HG03378 (cell line): Measurements from ENCODE around the gene SRRM1.

Experiments used
- ATAC-seq: cut with Tn5 transposase; IDR thresholded peaks from one replicate; pipeline ENCODE4 v1.9.1; 2021; ENCODE audit warnings: mild to moderate bottlenecking, moderate library complexity; ENCODE audit not compliant: unreplicated experiment

The SRRM1 gene, protein sequence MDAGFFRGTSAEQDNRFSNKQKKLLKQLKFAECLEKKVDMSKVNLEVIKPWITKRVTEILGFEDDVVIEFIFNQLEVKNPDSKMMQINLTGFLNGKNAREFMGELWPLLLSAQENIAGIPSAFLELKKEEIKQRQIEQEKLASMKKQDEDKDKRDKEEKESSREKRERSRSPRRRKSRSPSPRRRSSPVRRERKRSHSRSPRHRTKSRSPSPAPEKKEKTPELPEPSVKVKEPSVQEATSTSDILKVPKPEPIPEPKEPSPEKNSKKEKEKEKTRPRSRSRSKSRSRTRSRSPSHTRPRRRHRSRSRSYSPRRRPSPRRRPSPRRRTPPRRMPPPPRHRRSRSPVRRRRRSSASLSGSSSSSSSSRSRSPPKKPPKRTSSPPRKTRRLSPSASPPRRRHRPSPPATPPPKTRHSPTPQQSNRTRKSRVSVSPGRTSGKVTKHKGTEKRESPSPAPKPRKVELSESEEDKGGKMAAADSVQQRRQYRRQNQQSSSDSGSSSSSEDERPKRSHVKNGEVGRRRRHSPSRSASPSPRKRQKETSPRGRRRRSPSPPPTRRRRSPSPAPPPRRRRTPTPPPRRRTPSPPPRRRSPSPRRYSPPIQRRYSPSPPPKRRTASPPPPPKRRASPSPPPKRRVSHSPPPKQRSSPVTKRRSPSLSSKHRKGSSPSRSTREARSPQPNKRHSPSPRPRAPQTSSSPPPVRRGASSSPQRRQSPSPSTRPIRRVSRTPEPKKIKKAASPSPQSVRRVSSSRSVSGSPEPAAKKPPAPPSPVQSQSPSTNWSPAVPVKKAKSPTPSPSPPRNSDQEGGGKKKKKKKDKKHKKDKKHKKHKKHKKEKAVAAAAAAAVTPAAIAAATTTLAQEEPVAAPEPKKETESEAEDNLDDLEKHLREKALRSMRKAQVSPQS

GRCh38 chr1:24642481-24643362 is at the start of gene SRRM1:
Gene SRRM1, plus strand, starts transcription at chr1:24643302. Its CDS starts 25 bp downstream, at chr1:24643327.
- peak; percentile 76 for ATAC-seq

GRCh38 chr1:24594328-24594598 is 48.8 kb upstream of the SRRM1 start:
- ATAC-seq = no peak

DNA sequence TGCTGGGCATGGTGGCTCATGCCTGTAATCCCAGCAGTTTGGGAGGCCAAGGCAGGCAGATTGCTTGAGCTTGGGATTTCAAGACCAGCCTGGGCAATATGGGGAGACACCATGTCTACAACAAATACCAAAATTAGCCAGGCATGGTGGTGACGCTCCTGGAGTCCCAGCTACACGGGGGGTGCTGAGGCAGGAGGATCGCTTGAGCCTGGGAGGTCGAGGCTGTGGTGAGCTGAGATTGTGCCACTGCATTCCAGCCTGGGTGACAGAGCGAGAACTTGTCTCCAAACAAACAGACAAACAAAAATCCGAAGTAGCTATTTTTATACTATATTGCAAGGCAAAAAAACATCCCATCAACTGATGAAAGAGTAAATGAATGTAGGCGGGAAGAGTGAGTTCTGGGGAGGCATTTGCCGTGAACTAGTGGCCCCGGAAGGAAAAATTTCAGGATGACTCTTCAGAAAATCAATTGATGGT is 46.7 kb upstream of the SRRM1 start:
- no peak for ATAC-seq

- ATAC-seq = no peak
These were observed 43.8 kb upstream of the SRRM1 start for GRCh38 chr1:24599265-24599664.

- no peak for ATAC-seq
These were observed 42.6 kb upstream of the SRRM1 start for GRCh38 chr1:24600551-24600950.

DNA sequence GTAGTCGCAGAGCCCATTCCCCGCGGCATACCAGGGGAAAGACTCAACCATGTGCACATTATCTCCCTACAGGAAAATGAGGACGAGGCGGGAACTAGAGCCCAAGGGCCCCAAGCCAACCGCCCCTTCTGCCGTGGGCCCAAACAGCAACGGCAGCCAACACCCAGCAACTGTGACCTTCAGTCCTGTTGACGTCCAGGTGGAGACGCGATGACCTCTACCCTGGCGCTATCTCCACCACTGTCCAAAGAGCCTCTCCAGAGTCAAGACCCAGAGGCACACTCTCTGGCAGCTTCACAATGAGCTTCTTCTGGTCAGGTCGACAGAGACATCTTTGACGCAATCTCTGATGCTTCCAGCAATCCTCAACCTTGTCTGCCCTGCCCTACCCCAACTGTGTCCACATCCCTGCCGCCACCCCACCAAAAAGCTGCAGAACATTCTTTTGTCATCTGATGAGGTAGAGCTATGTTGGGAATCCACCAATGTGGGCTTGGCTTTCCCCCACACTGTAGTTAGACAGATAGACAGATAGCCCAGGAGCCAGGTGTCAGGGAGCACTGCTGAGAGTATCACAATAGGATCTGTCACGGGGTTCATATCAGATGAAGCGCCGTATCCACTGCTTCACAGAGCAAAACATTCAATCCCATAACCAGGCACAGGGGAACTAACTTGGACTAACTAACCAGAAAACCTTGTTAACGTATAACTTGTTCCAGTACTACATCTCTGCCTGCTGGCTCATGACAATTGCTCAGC is 37.4 kb upstream of the SRRM1 start:
- no peak for ATAC-seq

GRCh38 chr1:24606296-24606605 is 36.9 kb upstream of the SRRM1 start:
- ATAC-seq = no peak

- ATAC-seq = no peak
These were observed 36.5 kb upstream of the SRRM1 start for GRCh38 chr1:24606621-24607020.

DNA sequence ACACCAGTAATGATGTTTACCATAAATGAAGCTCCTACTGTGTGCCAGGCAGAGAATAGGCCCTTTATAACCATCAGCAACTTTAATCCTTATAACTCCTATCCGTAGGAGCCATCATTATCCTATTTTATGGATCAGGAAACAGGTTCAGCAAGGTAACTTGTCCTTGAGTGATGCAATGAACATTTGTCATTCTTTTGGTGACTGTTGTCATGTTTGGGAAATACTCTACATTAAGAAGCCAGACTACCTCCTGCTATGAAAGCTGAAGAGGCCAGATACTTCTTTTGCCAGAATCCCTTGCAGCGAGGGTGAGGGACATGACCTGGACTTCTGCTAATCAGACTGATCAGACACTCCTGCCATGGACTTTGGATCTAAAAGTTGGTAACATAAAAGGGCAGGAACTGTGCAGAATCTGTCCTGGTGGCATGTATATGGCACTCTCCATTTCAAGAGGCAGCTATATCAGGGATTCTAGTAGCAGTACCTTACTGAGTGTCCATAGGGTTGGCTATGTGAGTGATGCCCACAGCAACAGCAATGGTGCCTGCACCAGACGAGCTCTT is 33.1 kb upstream of the SRRM1 start:
- no peak for ATAC-seq

DNA sequence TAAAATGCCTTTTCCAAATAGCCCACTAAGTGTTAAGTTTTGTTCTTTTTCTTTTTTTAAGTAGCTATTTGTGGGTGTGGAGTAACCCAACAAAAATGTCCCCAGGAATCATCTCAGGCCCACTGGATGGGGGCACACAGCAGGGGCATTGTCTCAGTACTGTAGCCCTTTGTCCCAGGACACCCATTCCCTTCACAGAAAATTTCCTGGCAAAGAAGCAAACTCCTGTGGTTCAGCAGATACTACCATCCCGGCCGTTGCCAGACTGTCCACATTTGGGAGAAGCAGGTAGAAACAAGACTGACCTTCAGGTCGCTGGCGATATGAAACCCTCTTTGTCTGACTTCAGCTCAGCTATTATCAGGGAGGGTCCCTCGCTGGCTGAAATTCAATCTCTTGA is 23.7 kb upstream of the SRRM1 start:
- ATAC-seq = no peak

DNA sequence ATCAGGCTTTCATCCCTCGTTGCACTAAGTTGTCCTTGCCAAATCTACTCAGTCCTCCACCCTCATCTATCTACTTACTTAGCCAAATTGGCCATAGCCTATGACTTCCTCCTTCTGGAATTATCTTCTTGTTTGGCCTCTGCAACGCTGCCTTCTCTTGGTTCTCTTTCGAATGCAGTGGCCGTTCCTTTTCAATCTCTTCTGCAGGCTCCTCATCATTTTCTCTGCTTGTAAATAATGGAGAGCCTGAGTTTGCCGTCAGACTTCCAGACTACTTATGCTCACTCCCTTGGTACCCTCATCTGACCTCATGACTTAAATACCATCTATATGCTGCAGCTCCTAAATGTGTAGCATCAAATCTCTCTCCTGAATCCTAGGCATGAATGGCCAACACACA is 22.4 kb upstream of the SRRM1 start:
- no peak for ATAC-seq

- ATAC-seq = no peak
These were observed 22.0 kb upstream of the SRRM1 start for GRCh38 chr1:24621121-24621520.

GRCh38 chr1:24622218-24622617 is 20.9 kb upstream of the SRRM1 start:
- no peak for ATAC-seq

DNA sequence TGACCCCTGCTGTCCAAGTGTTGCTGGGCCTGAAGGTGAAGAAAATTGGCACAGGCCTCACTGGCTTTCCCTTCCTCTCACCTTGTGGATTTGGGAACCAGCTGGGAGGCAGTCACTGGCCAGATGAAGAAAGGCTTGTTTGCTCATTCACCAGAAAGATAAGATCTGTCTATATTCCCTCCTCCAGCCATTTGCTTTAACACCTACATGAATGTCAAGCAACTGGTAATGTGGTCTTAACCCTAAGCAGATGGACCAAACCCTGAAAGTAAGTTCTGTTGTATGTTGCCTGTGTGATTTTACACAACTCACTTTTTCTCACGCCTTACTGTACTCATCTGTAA is 10.3 kb upstream of the SRRM1 start:
- no peak for ATAC-seq

DNA sequence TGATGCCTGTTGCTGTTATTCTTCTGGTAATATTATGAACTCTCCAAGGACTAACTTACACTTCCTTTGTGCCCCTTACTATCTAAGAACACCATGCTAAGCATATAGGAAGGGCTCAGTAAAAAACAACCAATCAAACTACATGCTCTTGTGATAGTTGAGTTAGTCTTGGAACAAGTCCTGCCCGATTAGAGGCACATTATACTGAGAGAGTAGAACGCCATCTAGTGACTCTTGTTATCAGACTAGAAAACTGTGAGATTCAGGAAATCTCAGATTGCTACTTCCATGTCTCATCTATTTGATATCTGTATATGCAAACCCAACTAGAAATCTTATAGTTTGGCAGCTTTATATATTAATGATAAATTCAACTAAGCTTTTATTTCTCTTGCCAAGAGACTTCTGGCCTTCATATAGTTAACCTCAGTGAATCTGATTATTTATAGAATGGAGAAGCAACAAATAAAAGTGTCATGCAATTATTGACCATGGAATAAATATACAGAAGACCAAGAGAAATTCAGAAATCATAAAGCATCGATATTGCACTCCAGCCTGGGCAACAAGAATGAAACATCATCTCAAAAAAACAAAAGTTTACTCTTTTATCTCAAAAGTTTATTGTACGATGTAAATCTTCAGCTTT is 7.8 kb upstream of the SRRM1 start:
- ATAC-seq = no peak

- ATAC-seq = no peak
These were observed 6.3 kb upstream of the SRRM1 start for GRCh38 chr1:24636661-24637357.

DNA sequence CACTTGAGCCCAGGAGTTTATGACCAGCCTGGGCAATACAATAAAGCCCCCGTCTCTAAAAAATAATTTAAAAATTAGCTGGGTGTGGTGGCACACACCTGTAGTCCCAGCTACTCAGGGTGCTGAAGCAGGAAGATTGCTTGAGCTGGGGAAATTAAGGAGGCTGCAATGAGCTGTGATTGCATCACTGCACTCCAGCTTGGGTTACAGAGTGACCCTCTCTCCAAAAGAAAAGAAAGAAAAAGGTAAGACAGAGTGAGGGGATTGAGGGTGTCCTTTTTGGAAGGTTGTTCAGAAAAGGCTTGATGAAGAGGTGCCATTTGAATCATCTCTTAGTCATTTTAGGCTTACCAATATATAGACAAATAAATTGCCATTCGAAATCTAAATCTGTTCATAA is 4.0 kb upstream of the SRRM1 start:
- no peak for ATAC-seq

GRCh38 chr1:24639881-24640280 is 3.2 kb upstream of the SRRM1 start:
- ATAC-seq = no peak

- no peak for ATAC-seq
These were observed 2.8 kb upstream of the SRRM1 start for GRCh38 chr1:24640288-24640687.
